Measurements from ENCODE around the gene CPVL. TPM values are rescaled to one million over a fixed set of nuclear protein-coding genes. Genes with fewer than 3 reads are reported as not detected.
A peak's percentile ranks its signal among the peaks of the same experiment; 100 is the strongest.
"Not testable (repeated sequence)": the region's sequence is repeated elsewhere in the genome, so short reads cannot be mapped to it uniquely, and the experiment has no call there.

CPVL gene
- total RNA-seq, 1 experiment from 2014 or later: 1.6 TPM

DNA sequence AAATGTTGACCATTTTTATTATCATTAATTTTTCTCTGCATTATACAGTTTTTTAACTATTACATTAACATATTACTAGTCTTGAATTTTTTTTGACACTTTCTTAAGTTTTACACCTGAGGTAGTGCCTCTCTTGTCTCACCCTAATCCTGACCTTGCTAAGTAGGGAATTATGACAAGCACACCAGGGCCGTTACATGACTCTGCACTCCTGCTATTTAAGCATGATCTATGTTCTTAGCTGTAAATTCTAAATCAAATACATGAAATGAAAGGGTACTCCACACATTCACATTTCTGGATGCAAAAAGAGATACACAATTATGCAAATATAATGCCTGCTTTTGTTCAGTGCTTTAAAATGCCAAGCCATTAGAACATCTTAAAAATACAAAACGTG, 23.6 kb downstream of the CPVL start:
- no peak overlapping the region for H3K4me3 ChIP-seq
- peaks cover 16% of the 10 kb centered on the region for H3K27me3 ChIP-seq (replicated peaks)
- no peaks in the 10 kb centered on the region for H3K9me3 ChIP-seq (replicated peaks)
- no peak for DNase-seq (ENCODE audit: low read depth in 1 of 2, low spot score in 2 of 2)
- no peaks in the 10 kb centered on the region for H3K4me1 ChIP-seq (replicated peaks)
- H3K36me3 ChIP-seq: no peaks in the 10 kb centered on the region
- no peak overlapping the region for H3K27ac ChIP-seq

DNA sequence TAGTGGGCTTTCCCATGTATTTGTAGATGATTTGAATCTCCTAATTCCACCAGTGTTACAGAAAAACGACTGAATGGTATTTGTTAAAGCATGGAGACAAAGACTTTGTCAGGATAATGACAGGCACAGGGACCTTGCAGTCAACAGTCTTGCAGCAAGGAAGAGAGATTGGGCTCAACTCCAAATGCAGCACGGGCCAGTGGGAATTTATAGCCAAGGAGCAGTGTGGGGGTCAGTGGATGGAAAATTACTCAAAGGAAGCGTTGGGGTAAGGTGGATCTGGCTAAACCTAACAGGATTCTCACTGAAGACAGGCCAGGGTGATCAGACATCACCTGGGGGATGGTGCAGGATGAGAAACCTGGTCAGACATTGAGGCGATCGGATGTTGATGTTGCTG, 24.3 kb downstream of the CPVL start:
- Histone ChIP-seq H3K27ac (no peak overlapping the region), H3K4me1 (replicated peaks) (no peaks in the 10 kb centered on the region), H3K9me3 (replicated peaks) (no peaks in the 10 kb centered on the region), H3K4me3 (no peak overlapping the region), H3K27me3 (replicated peaks) (peaks cover 20% of the 10 kb centered on the region), H3K36me3 (no peaks in the 10 kb centered on the region)
- DNase-seq (ENCODE audit: low read depth in 1 of 2, low spot score in 2 of 2): no peak

DNA sequence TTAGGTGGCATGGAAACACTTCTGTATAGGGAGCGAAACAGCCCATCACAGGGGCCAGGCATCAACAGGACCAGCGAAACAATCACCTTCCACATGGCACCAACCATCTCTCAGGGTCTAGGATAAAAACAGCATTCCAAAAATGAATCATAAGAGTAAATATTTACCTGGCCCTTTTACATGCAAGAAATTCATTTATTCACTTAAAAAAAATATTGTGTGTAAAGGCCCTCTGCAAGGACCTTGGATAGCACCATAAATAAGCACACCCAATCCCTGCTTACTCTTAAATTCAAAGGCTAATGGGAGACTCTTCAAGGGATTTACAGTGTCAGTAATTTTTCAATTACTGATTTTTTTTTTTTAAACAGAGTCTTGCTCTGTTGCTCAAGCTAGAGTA, 25.4 kb downstream of the CPVL start:
- Histone ChIP-seq H3K36me3 (no peaks in the 10 kb centered on the region), H3K27ac (no peak overlapping the region), H3K27me3 (replicated peaks) (peaks cover 16% of the 10 kb centered on the region), H3K9me3 (replicated peaks) (no peaks in the 10 kb centered on the region), H3K4me1 (replicated peaks) (0 out of 2 replicates have a peak, but pooled peaks cover 2% of the 10 kb centered on the region), H3K4me3 (no peak overlapping the region)
- DNase-seq (ENCODE audit: low read depth in 1 of 2, low spot score in 2 of 2): no peak

DNA sequence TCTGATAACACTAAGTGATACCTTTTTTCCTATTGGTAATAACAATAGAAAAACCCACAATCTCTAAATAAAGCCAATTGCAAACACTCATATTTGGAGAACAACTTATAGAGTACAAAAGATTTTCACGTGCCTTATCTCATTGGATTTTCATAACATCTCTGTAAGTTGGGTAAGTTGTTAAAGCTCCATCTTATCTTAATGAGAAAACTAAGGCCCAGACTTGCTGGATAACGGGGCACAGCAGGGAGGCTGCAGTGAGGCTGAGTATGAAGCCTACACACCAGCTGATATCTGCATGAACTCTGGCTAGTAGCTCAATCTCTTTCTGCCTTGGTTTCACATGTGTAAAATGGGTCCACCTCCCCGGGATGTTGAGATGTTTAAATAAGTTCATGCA, 26.8 kb downstream of the CPVL start:
- H3K4me1 ChIP-seq (replicated peaks): 0 out of 2 replicates have a peak, but pooled peaks cover 2% of the 10 kb centered on the region

DNA sequence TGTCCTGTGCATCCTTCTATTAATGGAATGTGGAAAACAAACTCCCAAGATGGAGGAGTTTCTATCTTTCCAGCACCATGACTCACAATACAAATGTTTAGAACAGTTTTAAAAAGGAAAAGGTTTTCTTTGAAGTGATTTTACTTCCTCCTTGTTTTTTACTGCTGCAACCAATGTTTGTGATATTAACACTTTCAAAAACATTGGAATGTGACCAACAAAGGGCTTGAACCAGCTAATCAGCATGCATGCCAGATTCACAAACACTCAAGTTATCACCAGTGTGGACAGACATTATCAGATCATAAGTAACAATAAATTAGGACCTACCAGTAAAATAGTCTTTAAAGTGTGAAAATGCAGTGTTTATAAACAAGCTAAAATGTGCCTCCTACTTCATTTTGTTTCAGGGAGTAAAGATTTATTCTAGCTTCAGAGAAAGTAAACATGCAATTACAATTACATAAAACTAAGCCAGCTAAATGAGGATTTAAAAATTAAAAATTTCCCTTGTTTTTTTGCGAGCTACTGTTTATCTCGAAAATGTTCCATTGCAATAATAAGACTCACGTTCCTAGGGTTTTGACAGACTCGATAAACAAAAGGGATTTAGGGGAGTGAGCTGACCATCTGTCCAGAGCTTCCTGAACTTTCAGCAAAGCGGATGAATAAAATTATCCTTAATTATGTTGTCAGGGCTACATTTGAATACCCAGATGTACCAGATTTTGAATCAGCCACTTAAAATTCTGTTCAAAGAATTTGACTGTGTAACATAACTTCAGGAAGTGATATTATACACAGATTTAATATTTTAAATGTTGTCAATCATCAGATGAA, 29.8 kb downstream of the CPVL start:
- no peak overlapping the region for H3K27ac ChIP-seq
- H3K4me3 ChIP-seq: no peak overlapping the region
- H3K9me3 ChIP-seq (replicated peaks): no peaks in the 10 kb centered on the region
- H3K4me1 ChIP-seq (replicated peaks): peaks cover 7% of the 10 kb centered on the region; the same call in 1 of the 2 replicates
- no peak for DNase-seq (ENCODE audit: low read depth in 1 of 2, low spot score in 2 of 2)
- H3K36me3 ChIP-seq: no peaks in the 10 kb centered on the region
- H3K27me3 ChIP-seq (replicated peaks): peaks cover 18% of the 10 kb centered on the region

More for the DNA sequence above, 26.8 kb downstream of the CPVL start:
- Histone ChIP-seq H3K9me3 (replicated peaks) (no peaks in the 10 kb centered on the region), H3K27ac (no peak overlapping the region), H3K4me3 (no peak overlapping the region), H3K27me3 (replicated peaks) (peaks cover 15% of the 10 kb centered on the region), H3K36me3 (no peaks in the 10 kb centered on the region)
- DNase-seq (ENCODE audit: low read depth in 1 of 2, low spot score in 2 of 2): no peak

DNA sequence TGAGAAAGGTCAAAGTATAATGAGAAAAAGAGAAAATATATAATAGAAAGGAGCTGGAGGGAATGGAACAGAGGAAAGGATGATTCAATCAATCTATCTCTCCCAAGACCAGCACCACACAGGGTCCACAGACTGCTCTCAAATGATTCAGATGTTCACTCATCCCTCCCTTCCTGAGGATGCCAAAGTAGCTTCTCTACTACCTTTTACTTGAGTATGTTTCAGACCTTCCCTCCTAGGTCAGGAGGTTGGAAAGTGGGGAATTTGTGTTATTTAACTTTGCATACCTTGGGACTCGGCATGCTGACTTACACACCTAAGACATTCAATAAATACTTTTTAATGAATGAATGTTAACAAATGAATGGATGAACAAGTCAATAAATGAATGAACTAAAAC, 30.6 kb downstream of the CPVL start:
- Histone ChIP-seq H3K4me1 (replicated peaks) (peaks cover 7% of the 10 kb centered on the region; the same call in 1 of the 2 replicates), H3K9me3 (replicated peaks) (no peaks in the 10 kb centered on the region), H3K4me3 (no peak overlapping the region), H3K27ac (no peak overlapping the region), H3K27me3 (replicated peaks) (peaks cover 18% of the 10 kb centered on the region), H3K36me3 (no peaks in the 10 kb centered on the region)
- no peak for DNase-seq (ENCODE audit: low read depth in 1 of 2, low spot score in 2 of 2)

DNA sequence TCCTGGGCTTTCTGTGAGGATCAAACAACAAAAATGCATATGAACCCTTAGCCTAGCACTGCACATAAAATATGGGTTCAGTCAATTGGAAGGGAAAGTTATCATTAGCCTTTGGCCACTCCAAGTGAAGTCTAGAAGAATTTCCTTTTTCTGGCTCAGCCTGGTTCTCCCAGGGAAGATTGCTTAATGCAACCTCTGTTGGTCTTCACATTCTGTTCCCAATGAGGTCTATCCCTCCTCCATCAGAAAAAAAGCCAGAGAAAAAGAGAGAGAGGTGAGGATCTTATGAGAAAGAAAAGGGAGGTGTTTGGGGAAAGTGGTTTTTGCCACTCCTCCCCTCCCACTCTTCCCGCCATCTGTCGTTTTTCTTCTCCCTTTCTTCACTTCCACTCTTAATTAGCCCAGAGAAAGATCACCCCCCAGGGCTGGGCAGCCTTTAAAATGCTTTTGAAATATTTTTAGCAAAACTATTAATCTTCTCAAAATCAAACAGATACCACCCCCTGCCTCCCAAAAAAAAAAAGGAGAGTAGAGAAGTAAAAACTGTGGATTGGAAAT, 31.1 kb downstream of the CPVL start:
- DNase-seq (ENCODE audit: low read depth in 1 of 2, low spot score in 2 of 2): no peak
- H3K4me1 ChIP-seq (replicated peaks): peaks cover 7% of the 10 kb centered on the region; the same call in 1 of the 2 replicates
- H3K27me3 ChIP-seq (replicated peaks): peaks cover 18% of the 10 kb centered on the region
- no peak overlapping the region for H3K4me3 ChIP-seq
- H3K27ac ChIP-seq: no peak overlapping the region
- H3K36me3 ChIP-seq: no peaks in the 10 kb centered on the region
- H3K9me3 ChIP-seq (replicated peaks): no peaks in the 10 kb centered on the region

DNA sequence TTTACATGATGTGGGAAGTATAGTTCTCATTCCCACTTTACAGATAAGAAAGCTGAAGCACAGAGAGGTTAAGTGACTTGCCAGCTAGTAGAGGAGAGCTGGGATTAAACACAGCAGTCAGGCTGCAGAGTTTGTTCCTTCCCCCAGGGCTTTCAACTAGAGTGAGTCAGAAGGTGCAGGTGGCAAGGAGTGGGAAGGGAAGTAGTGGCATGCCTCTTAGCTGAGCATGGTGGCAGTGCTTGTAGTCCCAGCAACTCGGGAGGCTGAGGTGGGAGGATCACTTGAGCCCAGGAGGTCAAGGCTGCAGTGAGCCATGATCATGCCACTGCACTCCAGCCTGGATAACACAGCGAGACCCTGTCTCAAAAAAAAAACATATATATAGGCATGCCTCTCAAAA, 32.1 kb downstream of the CPVL start:
- not testable (repeated sequence) for H3K4me3 ChIP-seq; DNase-seq (ENCODE audit: low read depth in 1 of 2, low spot score in 2 of 2); H3K27ac ChIP-seq; H3K9me3 ChIP-seq (replicated peaks); H3K36me3 ChIP-seq; H3K4me1 ChIP-seq (replicated peaks)
- peaks cover 18% of the 10 kb centered on the region for H3K27me3 ChIP-seq (replicated peaks)

DNA sequence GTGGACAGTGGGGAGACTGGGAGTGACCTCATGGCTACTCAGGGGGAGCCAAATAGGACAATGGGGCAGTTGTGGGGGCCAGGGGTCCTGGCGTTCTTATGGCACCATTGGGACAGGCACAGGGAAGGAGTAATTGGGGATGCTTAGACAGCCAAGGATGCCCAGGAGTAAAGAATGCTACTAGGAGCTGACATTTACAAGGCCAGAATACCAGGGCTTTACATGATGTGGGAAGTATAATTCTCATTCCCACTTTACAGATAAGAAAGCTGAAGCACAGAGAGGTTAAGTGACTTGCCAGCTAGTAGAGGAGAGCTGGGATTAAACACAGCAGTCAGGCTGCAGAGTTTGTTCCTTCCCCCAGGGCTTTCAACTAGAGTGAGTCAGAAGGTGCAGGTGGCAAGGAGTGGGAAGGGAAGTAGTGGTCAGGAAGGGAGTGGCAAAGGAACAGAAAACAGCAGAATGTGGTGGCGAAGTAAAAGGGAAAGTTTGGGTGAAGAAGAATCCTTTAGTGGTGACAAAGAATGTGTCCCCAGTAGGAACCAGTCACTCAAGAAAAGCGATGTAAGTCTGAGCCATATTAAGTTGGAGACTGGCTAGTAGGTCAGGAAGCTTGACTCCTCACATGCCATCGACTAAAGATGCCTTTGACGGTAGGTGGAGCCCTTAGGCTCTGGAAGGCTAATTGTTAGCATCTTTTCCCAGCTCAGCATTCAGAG, 32.8 kb downstream of the CPVL start:
- Histone ChIP-seq H3K27ac (no peak overlapping the region), H3K9me3 (replicated peaks) (no peaks in the 10 kb centered on the region), H3K4me3 (no peak overlapping the region), H3K4me1 (replicated peaks) (peaks cover 7% of the 10 kb centered on the region; the same call in 1 of the 2 replicates), H3K36me3 (no peaks in the 10 kb centered on the region), H3K27me3 (replicated peaks) (peaks cover 18% of the 10 kb centered on the region)
- DNase-seq (ENCODE audit: low read depth in 1 of 2, low spot score in 2 of 2): peak in 1 of 2 experiments; percentile 19

DNA sequence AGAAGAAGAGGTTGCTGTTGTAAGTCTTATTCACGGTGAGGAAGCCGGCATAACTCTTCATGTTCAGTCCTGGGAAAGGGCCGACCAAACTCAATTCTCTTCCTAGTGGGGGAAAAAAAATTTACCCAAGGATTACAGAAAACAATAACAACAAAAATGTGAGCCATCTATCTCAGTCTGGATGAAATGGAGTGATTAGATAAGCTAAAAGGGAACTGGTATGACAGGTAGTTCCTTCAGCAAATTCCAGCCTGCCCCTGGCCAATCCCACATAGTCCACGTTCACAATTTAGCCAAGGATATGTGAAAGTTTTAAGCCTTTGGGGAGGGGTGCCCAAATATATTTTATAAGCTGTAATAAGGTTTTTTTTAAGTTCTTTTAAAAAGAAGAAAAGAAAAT, 33.6 kb downstream of the CPVL start:
- H3K36me3 ChIP-seq: no peaks in the 10 kb centered on the region
- no peak for DNase-seq (ENCODE audit: low read depth in 1 of 2, low spot score in 2 of 2)
- no peak overlapping the region for H3K4me3 ChIP-seq
- peaks cover 11% of the 10 kb centered on the region for H3K27me3 ChIP-seq (replicated peaks)
- no peak overlapping the region for H3K27ac ChIP-seq
- peaks cover 7% of the 10 kb centered on the region; the same call in 1 of the 2 replicates for H3K4me1 ChIP-seq (replicated peaks)
- no peaks in the 10 kb centered on the region for H3K9me3 ChIP-seq (replicated peaks)

DNA sequence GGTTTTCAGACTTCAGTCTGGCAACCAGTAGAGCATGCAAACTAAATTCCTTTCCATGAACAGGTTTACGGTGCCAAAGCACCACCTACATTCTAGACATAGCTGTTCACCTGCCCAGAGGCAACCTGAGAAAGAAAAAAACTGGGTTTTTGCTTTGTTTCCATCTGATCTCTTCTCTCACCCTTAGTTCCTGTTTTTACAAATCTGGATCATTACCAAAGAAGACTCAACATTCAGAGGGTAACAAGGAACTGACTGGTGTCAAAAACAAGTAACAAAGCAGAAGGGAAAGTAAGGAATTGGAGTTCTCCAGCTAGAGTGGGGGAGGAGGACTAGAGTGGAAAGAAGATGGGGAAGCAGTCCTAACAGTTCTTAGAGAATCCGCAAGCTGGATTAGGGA, 36.4 kb downstream of the CPVL start:
- Histone ChIP-seq H3K4me1 (replicated peaks) (peaks cover 4% of the 10 kb centered on the region; the same call in 1 of the 2 replicates), H3K9me3 (replicated peaks) (no peaks in the 10 kb centered on the region), H3K27ac (no peak overlapping the region), H3K27me3 (replicated peaks) (peaks cover 2% of the 10 kb centered on the region; the same call in 1 of the 2 replicates), H3K4me3 (no peak overlapping the region), H3K36me3 (no peaks in the 10 kb centered on the region)
- DNase-seq (ENCODE audit: low read depth in 1 of 2, low spot score in 2 of 2): no peak

DNA sequence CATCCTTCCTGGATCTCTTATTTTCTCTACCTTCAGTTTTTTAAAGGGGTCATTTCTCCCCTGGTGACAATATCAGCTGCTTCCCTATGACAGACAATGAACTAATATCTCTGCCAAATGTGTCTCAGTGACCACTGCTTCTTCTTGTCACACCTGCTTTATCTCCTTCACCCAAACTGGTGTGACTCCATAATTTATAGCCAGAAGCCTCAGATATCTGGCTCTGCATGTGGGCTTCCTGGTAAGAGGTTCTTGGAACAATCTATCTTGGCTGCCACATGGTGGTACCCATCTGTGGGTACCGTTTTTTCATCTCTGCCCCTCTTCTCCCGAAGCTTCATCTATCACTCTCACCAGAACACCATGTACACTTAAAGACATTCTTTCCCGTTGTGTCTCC, 37.0 kb downstream of the CPVL start:
- DNase-seq (ENCODE audit: low read depth in 1 of 2, low spot score in 2 of 2): no peak
- Histone ChIP-seq H3K27ac (no peak overlapping the region), H3K4me1 (replicated peaks) (peaks cover 4% of the 10 kb centered on the region; the same call in 1 of the 2 replicates), H3K9me3 (replicated peaks) (no peaks in the 10 kb centered on the region), H3K27me3 (replicated peaks) (peaks cover 2% of the 10 kb centered on the region; the same call in 1 of the 2 replicates), H3K4me3 (no peak overlapping the region), H3K36me3 (no peaks in the 10 kb centered on the region)

DNA sequence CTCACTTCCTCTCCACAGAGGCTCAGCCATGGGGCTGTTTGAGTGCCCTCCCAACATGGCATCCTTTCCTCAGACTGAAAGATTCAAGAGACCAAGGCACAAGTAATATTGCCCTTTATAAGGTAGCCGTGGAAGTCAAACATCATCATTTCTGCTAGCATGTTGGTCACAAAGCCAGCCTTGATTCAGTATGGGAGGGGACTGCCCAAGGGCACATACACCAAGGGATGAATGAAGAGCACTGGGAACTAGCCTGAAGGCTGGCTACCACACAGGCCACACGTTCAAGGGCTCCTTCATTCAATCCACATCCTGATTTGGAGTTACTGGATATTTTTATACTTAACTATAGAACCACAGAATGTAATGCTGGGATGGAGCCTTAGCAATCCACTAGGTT, 39.3 kb downstream of the CPVL start:
- no peak overlapping the region for H3K4me3 ChIP-seq
- H3K27me3 ChIP-seq (replicated peaks): peaks cover 2% of the 10 kb centered on the region
- H3K9me3 ChIP-seq (replicated peaks): no peaks in the 10 kb centered on the region
- H3K27ac ChIP-seq: no peak overlapping the region
- DNase-seq (ENCODE audit: low read depth in 1 of 2, low spot score in 2 of 2): no peak
- no peaks in the 10 kb centered on the region for H3K4me1 ChIP-seq (replicated peaks)
- H3K36me3 ChIP-seq: no peaks in the 10 kb centered on the region

DNA sequence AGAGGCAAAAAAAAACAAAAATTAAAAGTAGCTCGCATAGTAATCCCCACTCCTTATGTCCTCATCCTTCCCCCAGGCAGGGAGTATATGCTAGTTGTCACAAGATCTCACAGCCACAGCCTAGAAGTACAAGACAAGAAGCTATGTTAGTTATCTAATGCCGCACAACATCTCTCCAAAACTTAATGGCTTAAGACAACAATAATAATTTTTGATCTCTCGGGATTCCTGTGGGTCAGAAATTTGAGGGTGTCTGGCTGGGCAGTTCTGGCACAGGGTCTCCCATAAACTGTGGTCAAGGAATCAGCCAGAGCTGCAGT, 39.7 kb downstream of the CPVL start:
- Histone ChIP-seq H3K4me3 (no peak overlapping the region), H3K36me3 (no peaks in the 10 kb centered on the region)

More for the DNA sequence above, 39.7 kb downstream of the CPVL start:
- no peaks in the 10 kb centered on the region for H3K9me3 ChIP-seq (replicated peaks)
- no peaks in the 10 kb centered on the region for H3K4me1 ChIP-seq (replicated peaks)
- no peak overlapping the region for H3K27ac ChIP-seq
- H3K27me3 ChIP-seq (replicated peaks): peaks cover under 1% of the 10 kb centered on the region
- DNase-seq (ENCODE audit: low read depth in 1 of 2, low spot score in 2 of 2): no peak

All from SJSA1 (cell line).